Globus pallidus (tissue), 1 donor: ENCODE results near the gene NLRC5.
"Not testable (repeated sequence)": the region's sequence is repeated elsewhere in the genome, so short reads cannot be mapped to it uniquely, and the experiment has no call there.

ENCODE experiments used
- DNase-seq: peaks from one replicate; pipeline ENCODE4 v3.0.0-alpha.2; 2015; ENCODE audit warnings: low spot score

The NLRC5 gene

DNA sequence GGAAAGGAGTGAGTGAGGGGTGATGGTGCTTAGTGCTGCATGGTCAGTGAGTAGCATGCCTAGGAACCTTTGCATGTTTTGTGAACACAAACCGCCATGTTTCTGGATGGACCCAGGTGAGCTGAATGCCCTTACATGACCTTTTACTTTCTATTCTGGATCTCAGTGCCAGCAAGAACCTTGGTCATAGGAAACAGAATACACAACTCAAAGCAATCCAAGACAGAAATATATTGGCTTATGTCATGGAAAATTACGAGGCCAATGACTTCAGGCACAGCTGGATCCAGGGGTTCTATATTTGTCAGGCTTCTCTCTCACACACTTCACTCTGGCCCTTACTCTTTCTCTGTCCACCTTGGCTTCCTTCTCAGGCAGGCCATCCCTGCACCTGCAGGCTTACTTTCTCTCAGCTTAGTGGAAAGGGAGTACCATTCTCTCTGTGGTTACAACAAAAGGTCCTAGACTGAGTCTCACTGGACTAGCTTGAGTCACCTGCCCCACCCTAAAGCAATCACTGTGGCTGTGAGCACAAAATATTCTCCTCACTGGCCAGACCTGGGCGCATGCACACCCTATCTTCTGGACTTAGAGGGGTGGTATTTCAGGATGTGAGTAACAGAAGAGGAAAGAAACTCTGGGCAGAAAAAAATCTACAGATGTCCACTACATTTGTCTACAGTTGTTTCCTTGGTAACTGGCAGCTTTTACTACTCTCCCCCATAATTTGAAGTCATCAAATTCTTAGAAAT, 82.7 kb downstream of the NLRC5 start:
- no peak for DNase-seq

DNA sequence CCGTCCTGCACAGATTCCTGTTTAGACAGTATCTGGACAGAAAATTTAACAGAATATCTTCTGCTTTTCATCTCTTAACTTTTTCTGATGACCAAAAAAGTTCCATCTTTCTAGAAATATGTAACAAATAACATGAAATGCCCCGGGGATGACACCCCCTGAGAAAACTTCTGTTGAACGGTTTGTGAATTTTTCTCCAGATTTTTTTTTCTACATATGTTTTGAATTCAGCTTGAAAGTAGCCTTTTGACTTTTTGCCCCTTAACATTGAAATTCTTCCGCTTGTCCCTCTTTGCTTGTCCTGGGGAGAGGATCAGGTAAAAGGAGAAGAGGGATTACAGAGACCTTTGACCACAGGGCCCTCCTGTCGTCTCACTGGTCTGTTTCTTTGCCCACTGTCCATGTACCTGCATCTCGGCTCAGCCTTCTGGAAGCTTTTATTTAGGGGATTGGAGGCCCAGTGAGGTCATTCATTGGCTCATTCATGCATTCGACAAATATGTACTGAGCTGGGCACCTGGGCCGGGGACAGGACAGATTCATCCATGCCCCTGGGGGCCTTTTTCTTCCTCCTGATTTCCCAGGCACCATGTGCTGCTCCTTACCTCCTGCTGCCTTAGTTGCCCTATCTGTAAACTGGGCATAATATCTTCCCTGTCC, 83.4 kb downstream of the NLRC5 start:
- no peak for DNase-seq

DNA sequence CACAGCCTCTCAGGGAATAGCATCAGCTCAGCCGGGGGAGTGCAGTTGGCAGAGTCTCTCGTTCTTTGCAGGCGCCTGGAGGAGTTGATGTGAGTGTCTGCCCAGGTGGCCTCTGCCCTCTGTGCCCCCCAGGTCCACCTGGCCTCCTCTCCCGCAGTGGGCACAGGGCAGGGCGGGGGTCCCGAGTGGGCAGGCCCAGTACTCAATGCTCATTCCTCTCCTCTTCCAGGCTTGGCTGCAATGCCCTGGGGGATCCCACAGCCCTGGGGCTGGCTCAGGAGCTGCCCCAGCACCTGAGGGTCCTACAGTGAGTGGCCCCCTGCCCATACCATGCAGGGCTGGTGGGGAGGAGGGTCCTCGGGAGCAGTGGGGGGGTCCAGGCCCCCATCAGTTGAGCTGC, 88.4 kb downstream of the NLRC5 start:
- DNase-seq: no peak

DNA sequence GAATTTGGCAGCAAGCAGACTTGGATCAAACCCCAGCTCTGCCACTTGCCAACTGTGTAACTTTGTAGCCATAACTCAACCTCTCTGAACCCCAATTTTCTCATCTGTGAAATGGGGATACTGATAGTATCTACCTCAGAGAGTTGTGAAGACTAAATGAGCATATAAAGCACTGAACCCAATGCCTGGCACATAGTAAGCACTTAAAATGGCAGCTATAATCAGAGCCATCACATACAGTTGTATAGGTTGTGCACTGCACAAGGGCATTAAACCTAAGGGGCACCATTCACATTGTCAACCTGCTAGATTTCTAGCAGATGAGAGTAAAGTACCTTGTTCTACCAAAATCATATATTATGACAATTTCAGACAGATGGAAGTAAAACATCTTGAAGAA, 92.4 kb downstream of the NLRC5 start:
- DNase-seq: no peak

DNA sequence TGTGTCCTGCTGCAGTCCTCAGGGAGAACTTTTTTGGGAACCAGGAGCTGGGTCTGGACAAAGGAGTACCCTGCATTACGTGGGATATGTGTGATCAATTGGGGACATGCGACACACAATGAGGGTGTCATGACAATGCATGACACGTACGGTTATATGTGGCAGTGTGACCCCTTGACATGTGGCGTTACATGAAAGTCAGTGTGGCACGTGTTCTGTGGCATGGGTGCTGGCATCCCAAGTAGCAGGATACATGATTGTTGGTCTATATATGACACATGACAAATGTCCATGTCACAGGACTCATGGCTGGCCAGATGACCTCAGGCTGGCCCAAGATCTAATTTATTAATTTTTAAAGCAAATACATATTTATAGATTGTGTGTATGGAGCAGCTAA, 93.3 kb downstream of the NLRC5 start:
- DNase-seq: no peak

DNA sequence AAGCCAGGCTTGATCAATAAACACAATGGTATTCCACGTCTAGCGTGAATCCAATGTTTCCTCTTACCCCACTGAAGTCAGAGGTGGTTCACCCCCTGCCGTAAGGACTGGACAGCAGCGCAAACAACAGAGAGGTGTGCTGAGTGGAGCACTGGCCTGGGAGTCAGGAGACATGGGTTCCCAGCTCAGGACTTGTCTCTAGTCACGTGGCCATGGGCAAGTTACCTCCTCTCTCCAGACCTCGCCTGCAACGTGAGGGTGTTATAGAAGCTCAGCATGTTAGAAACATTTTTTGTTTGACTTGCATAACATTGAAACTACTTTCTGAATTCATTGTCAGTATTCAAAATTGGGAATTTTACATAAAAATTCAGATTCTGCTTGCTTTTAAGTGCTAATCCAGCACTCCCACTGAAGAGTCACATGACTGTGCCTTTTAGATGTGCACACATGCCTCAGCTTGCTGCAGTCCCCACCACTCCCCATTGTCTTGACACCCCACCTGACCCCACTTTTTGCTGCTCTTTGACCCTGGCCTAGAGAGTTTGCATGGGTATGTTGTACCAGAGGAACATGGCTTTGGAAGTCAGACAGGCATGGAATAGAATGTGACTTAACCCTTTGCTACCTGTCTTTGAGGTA, 94.2 kb downstream of the NLRC5 start:
- DNase-seq: no peak

DNA sequence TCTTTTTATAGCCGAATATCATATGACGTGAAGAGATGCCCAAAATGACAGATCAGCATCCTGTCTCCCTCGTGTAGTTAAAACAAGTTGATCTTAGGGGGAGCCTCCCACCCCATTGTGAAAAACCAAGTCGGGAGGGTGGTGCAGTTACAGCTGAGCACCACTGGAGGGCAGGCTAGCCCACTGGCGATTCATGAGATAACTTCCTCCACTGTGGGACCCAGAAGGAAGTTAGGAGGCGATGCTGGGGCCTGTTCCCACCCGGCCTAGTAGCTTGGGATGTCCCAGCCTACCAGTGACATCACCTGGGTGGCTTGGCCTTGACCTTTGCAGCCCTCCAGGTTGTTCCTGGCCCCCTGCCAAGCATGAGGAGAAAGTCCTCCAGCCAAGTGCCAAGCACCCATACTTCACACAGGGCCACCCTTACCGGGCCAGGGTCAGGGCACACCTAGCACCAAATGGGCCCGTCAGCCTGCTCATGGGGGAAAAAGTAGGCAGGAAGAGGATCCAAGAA, 95.0 kb downstream of the NLRC5 start:
- peak; percentile 78 for DNase-seq

DNA sequence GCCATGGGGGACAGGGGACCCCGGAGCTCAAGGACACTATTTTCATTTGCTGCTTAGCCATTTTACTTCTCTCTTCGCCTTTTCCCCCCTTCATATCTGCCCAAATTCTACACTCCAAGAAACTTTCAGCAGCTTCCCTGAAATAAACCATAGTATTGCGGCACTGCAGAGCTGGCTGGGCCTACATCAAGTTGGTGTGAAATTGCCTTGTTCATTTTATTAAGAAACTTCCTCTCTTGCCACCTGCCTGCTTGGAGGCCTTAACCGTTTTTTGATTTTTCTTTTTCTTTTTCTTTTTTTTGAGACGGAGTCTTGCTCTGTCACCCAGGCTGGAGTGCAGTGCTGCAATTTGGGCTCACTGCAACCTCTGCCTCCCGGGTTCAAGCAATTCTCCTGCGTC, 95.6 kb downstream of the NLRC5 start:
- no peak for DNase-seq

DNA sequence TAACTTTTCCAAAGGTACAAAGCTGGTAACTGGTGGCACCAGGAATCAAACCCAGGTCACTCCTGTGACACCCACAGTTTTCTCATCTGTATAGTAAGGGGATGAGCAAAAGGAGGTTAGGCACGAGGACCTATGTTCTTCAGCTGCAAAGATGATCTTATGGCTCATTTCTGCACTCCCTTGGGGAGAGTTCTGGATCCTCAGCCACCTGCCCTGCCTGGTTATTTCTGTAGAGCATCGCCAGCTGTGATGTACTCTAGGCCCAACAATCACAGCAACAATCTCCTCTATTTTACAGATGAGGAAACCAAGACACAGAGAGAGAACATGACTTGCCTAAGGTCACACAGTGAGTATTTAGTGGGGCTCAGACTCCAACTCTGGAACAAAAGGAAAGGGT, 97.6 kb downstream of the NLRC5 start:
- no peak for DNase-seq

DNA sequence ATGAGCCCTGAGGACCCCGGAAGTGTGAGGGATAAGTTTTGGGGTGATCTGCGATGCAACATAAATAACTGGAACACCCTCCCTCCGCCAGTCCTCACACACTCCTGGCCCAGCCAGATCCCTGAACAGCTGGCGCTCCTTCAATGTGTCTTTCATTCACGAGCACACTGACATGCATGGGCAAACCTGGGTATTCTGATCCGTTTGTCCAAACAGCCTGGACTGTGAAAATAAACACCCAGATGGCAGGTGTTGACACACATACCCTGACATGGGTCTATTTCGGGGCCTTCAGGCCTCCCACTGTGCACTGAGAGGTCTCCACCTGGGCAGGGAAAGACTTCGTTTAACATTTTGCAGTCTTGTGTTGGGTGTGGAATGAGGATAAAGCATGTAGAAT, 100.0 kb downstream of the NLRC5 start:
- no peak for DNase-seq

DNA sequence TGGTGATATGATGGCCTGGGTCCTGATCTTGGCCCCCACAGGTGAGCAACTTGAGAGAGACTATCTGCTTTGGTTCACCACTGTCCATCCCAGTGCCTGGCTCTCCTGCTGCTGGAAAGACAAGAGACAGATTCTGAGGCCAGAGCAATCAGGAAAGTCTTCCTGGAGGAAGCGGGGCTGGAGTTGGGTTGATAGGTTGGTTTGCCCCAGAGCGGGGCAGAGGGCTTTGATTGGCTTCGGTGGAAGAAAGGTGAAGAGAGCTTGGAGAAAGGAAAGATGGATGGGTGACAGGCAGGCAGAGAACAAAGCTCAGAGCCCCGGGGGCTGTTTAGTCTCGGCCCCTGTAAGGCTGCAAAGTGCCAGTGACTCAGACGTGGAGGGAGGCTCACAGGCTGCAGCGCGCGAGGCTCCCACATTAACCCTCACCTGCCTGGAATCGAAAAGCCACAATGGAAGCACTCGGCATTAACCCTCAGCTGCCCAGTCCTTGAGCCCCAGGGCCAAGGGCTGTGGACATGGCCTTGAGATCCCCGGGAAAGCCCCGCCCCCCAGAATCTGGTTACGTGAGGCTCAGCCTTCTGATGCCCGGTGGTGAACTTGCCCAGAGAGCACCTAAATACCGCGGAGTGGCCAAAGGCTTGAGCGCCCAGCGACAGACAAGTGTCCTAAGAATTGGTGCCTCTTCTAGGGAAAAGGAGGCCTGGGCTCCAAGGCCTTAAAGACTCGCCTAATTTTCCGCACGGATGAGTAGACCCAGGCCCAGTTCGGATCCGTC, 102.0 kb downstream of the NLRC5 start:
- no peak for DNase-seq

DNA sequence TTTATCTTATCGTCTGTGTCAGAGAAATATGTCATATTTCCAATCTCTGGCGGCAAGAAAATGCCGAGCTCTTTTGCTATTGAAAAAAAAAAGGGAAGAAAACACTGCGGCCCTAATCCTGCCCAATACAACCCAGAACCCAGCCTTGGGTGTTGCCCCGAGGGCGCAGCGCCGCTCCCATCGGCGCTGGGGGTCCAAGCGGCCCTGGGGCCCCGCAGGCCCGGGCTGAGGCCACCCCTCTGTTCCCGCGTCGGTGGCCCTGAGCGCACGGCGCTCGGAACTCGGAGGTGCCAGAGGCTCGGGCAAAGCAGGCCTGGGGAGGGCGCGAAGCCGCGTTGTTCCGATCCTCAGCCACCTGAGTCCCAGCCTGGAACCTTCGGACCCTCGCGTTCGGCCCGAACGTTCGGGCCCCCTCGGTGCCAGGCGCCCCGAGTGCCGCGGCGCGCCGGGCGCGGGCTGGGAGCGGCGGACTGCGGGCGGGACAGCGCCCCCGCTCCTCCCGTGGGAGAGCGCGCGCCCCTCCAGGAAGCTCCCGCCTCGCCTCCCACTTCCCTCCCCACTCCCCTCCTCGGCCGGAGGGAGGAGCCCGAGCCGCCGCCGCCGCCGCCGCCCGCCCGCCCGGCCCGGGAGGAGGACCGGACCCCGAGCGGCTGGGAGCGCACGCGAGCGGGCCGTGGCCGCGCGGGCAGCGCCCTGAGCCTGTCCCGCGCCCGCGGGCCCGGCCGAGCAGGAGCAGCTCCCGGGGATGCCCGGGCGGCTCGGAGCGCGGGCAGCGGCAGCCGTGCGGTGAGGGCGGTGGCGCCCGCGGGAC, 102.8 kb downstream of the NLRC5 start, which contains the start of gene CPNE2:
TSS of gene CPNE2 (plus strand) at position 609 of the 811 bp plus-strand sequence. CDS start 18,160 bp downstream, outside the sequence.
- DNase-seq: peak; percentile 86

DNA sequence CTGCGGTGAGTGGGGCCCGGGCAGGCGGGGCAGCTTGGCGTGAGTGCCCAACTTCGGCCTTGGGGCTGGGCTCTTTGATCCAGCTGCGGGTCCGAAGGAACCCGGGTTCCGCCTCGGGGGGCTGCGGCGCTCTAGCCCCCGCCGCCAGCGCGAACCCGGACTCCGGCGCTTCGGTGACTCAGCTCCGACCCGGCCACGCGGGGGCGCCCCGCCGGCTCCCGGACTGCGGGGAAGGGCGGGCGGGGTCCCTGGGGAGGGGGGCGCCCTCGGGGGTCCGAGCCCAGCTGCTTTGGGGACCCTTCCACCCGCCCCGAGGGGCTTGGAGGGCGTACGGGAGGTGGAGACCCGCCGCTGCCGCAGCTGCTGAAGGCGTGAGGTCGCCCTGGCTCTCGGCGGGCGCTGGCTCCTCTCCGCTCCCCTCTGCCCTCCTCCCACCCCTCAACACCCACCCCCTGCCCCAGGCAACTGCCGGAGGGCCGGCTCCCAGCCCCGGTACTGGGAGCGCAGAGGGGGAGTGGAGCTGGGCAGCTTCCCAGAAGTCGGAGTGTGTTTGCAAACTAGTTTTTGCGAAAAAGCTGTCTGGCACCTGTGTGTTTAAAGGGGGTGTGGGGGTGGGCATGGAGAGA, 103.5 kb downstream of the NLRC5 start:
- no peak for DNase-seq

DNA sequence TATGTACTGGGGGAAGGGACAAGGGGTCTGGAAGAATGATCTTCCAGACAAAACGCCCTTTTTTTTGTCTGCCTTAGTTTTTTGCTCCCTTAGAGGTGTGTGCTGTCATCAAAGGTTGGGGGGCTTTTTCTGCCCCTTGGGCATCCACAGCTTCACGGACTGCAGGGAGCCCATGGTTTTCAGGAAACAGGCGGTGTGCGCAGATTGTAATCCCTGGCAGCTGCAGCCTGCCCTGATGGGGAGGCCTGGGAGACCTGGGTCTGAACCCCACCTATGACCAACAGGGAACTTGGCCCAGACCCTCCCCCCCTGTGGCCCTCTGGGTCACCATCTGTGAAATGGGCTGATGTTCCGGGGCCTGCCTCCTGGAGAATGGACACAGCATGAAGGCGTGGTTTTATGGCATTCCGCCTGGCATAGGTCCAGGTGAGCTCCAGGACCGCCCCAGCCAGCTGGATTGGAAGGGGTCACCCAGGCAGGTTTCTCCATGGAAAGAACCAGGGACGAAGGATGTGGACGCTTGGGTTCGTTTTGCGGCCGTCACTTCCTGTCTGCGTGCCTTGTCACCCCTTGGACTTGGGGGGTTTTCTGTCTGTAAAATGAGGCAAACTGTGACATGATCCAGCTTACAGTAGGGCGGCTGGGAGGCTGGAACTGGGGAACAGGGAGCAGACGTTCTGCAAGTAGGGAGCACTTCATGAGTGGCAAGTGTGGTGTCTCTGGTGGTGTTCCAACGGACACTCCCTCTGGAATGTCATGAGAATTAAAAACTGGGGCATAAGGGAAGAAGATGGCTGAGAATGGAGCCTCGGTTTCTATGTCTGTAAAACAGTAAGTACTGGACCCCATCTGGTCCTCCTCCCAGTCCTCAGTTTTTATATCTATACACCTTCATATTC, 104.6 kb downstream of the NLRC5 start:
- no peak for DNase-seq

DNA sequence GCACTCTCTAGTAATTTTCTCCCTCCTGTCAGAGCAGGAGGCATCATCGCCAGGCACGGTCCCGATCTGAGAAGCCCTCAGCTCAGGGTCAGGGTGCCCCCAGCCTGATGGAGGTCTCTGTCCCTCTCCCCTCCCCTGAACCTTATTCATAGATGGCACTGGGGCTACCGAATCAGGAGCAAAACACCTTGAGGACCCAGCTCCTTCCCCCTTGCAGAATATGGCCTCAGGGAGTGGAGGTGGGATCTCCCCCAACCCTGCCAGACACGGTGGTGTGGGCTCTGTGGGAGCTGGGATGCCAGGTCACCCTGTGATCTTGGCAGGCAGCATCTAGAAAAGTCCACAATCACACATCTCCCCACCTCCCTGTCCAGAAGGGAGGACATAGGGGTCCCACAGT, 105.6 kb downstream of the NLRC5 start:
- no peak for DNase-seq

DNA sequence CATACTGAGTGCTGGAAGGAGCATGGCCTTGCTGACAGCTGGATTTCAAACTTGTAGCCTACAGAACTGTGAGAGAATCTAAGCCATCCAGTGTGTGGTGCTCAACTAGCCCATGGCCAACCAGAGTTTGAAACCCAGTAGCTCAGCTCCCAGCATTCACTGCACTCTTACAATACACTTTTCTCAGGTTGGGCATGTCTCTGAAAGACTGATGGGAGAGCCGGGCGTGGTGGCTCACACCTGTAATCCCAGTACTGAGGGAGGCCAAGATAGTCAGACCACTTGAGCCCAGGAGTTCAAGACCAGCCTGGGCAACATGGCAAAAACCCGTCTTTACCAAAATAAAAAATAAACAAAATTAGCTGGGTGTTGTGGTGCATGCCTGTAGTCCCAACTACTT, 106.8 kb downstream of the NLRC5 start:
- DNase-seq: no peak

DNA sequence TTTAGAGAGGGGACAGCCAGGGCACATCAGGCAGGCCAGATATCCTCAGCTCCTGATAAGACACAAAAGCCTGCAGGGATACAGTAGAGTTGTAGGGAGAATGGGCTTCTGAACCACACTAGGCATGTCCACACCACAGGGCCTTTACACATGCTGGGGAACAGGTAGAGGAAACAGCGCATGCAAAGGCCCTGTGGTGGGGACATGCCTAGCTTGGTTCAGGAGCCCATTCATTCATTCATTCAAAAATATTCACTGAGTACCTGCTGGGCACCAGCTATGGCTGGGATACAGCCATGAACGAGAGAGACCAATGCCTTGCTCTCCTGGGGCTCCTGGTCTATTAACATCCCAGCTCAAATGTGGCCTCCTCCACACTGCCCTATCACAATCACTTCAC, 107.4 kb downstream of the NLRC5 start:
- DNase-seq: no peak

DNA sequence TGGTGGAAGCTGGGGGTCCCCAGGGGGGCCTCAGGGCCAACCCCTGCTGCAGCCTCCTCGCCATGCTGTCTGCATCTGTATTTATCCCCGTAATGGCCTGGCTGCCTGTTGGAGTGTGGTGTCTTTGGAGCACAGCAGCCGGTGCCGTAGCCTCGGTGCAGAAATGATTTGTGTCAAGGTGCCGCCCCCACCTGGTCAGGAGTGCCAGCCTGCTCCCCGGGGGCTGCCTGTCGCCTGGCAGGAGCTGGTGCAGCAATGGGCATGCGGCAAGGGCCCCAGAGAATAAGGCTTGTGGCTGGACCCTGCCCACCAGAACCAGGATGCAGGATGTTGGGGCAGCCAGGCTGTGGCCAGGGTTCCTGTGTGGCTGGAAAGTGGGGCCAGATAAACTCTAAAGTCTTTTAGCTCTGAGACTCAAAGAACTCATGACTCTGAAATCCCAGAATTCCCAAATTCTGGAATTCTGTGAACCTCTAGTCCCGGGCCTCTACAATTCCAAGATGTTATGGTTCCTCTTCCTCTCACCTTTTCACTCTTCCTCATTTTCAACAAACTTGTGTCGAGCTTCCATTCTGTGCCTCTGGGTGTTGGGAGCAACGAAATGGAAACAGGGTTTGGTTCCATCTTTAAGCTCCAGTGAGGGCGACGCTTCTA, 109.0 kb downstream of the NLRC5 start:
- DNase-seq: no peak

DNA sequence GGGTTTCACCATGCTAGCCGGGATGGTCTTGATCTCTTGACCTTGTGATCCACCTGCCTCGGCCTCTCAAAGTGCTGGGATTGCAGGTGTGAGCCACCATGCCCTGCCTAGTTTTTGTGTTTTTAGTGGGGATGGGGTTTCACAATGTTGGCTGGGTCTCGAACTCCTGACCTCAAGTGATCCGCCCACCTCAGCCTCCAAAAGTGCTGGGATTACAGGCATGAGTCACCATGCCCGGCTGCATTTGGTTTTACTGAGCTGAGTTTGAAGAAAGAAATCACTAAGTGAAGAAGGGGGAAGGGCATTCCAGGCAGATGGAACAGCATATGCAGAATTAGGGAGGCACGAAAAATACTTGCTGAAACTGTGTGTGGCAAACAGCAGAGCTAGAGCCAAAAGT, 110.6 kb downstream of the NLRC5 start:
- not testable (repeated sequence) for DNase-seq
